HCT116 (cell line): ENCODE measurements around the gene DVL2. TPM values are rescaled to one million over a fixed set of nuclear protein-coding genes. Genes with fewer than 3 reads are reported as not detected.
A peak's percentile ranks its signal among the peaks of the same experiment; 100 is the strongest.

Source experiments
- ATAC-seq: fragments of 200-7000 bp; cut with Tn5 transposase; 2 replicates; pipeline ENCODE4 v1.9.1; 2020; ENCODE audit warnings: mild to moderate bottlenecking, moderate library complexity
- BruUV-seq: library from RNA; stranded (reverse); fragments of 400-500 nt; replicated peaks from 2 replicates; lab custom pipeline; 2021; lab: Mats Ljungman, UMichigan
- CTCF ChIA-PET: fragments of 300-600 bp; sonication (Branson Sonifier 250); formaldehyde crosslinking; loops from one replicate; lab custom pipeline; 2021; ENCODE audit warnings: antibody characterized with exemption; lab: Charles Lee
- POLR2A ChIA-PET: fragments of 300-600, 350-600 bp; sonication (Branson Sonifier 250); formaldehyde crosslinking; loops from one replicate; lab custom pipeline; 2021; ENCODE audit warnings: antibody characterized with exemption; lab: Charles Lee
- RAD21 ChIA-PET, 2 experiments: fragments of 300-600 bp; sonication (Branson Sonifier 250); formaldehyde crosslinking; loops; one replicate each; lab custom pipeline; 2023; ENCODE audit warnings: low total read pairs in 2 of 2; ENCODE audit not compliant: uncharacterized antibody in 2 of 2, unreplicated experiment in 2 of 2, low non-redundant PET in 1 of 2; lab: Charles Lee
- DNase-seq: peaks from one replicate; pipeline ENCODE4 v3.0.0-alpha.2; 2010; ENCODE audit warnings: low read depth, low spot score
- H2AFZ ChIP-seq: fragments of 200-600 bp; shearing (Covaris generic), sonication (generic); 2 replicates; pipeline ENCODE4 v1.6.1; 2017; ENCODE audit warnings: low read depth, mixed run types, mixed read lengths, antibody characterized with exemption, low read length; ENCODE audit not compliant: poor library complexity, severe bottlenecking
- H3K27ac ChIP-seq: 2 replicates; pipeline ENCODE4 v1.5.1; 2012; ENCODE audit warnings: low read depth, low read length
- H3K27me3 ChIP-seq: fragments of 200-600 bp; sonication (generic); 2 replicates; pipeline ENCODE4 v1.6.1; 2016; ENCODE audit warnings: mixed run types, low read length, mixed read lengths; ENCODE audit not compliant: insufficient read depth
- H3K36me3 ChIP-seq, 2 experiments: fragments of 200-500 bp in 1 of 2; fragments of 200-600 bp in 1 of 2; sonication (Bioruptor generic) in 1 of 2; sonication (generic) in 1 of 2; 2 replicates each; pipeline versions ENCODE4 v1.5.1 to v1.6.1; 2014 to 2016; ENCODE audit warnings: low read length in 2 of 2, inconsistent platforms in 1 of 2, mixed read lengths in 1 of 2, mixed run types in 1 of 2; ENCODE audit not compliant: insufficient read depth in 2 of 2, control insufficient read depth in 1 of 2
- H3K4me1 ChIP-seq, 2 experiments: fragments of 200-600 bp in 1 of 2; sonication (generic) in 1 of 2; 2 replicates each; pipeline versions ENCODE4 v1.5.1 to v1.6.1; 2012 to 2017; ENCODE audit warnings: low read length in 2 of 2, inconsistent platforms in 1 of 2, mild to moderate bottlenecking in 1 of 2, mixed read lengths in 1 of 2, mixed run types in 1 of 2, moderate library complexity in 1 of 2; ENCODE audit not compliant: insufficient read depth in 2 of 2, control insufficient read depth in 1 of 2
- H3K4me2 ChIP-seq: fragments of 200-600 bp; sonication (generic); 2 replicates; pipeline ENCODE4 v1.6.1; 2017; ENCODE audit warnings: mixed run types, low read length, mixed read lengths
- H3K4me3 ChIP-seq, 2 experiments: fragments of 200-600 bp in 1 of 2; sonication (generic) in 1 of 2; replicated peaks in 1 of 2; 2 replicates each; pipeline ENCODE4 v1.5.1; 2011 to 2016; ENCODE audit warnings: low read length in 2 of 2, control low read depth in 1 of 2, low read depth in 1 of 2, mild to moderate bottlenecking in 1 of 2, mixed read lengths in 1 of 2, mixed run types in 1 of 2
- H3K79me2 ChIP-seq: fragments of 200-600 bp; sonication (generic); 2 replicates; pipeline ENCODE4 v1.6.1; 2017; ENCODE audit warnings: mild to moderate bottlenecking, mixed run types, low read length, moderate library complexity, mixed read lengths; ENCODE audit not compliant: insufficient read depth
- H3K9ac ChIP-seq: fragments of 200-600 bp; sonication (generic); 2 replicates; pipeline ENCODE4 v1.6.1; 2016; ENCODE audit warnings: low read length, mixed read lengths
- H3K9me2 ChIP-seq: fragments of 200-600 bp; sonication (generic), shearing (Covaris generic); 2 replicates; pipeline ENCODE4 v1.6.1; 2017; ENCODE audit warnings: mixed run types, mild to moderate bottlenecking, moderate library complexity; ENCODE audit not compliant: insufficient read depth
- H3K9me3 ChIP-seq, 2 experiments: fragments of 200-500 bp in 1 of 2; fragments of 200-600 bp in 1 of 2; sonication (Bioruptor generic) in 1 of 2; sonication (generic) in 1 of 2; 2 replicates each; pipeline ENCODE4 v1.6.1; 2014 to 2017; ENCODE audit warnings: low read length in 2 of 2, mixed read lengths in 2 of 2, inconsistent platforms in 1 of 2, low read depth in 1 of 2, mild to moderate bottlenecking in 1 of 2, mixed run types in 1 of 2, moderate library complexity in 1 of 2; ENCODE audit not compliant: control insufficient read depth in 1 of 2, insufficient read depth in 1 of 2
- H4K20me1 ChIP-seq: fragments of 200-600 bp; sonication (generic), shearing (Covaris generic); 2 replicates; pipeline ENCODE4 v1.6.1; 2017; ENCODE audit warnings: mixed run types, mild to moderate bottlenecking, moderate library complexity; ENCODE audit not compliant: insufficient read depth
- CEBPB ChIP-seq: IDR thresholded peaks from 2 replicates; pipeline ENCODE4 v1.6.1; 2012; ENCODE audit warnings: low read depth
- CTCF ChIP-seq, 3 experiments: fragments of 200-600 bp in 1 of 3; sonication (generic) in 1 of 3; IDR thresholded peaks in 2 of 3; conservative IDR thresholded peaks in 1 of 3; 2 replicates each; pipeline ENCODE4 v1.5.1; 2012 to 2017; ENCODE audit warnings: low read depth in 2 of 3, low read length in 2 of 3, antibody characterized with exemption in 1 of 3, borderline replicate concordance in 1 of 3, control low read depth in 1 of 3, mild to moderate bottlenecking in 1 of 3, mixed read lengths in 1 of 3, mixed run types in 1 of 3, moderate library complexity in 1 of 3; ENCODE audit not compliant: insufficient read depth in 1 of 3
- EGR1 ChIP-seq: IDR thresholded peaks from 2 replicates; pipeline ENCODE4 v1.6.1; 2012; ENCODE audit warnings: low read depth
- ELF1 ChIP-seq: IDR thresholded peaks from 2 replicates; pipeline ENCODE4 v1.6.1; 2012; ENCODE audit warnings: low read depth, borderline replicate concordance
- JUND ChIP-seq: IDR thresholded peaks from 2 replicates; pipeline ENCODE4 v1.6.1; 2012
- RAD21 ChIP-seq: IDR thresholded peaks from 2 replicates; pipeline ENCODE4 v1.6.1; 2012; ENCODE audit warnings: low read depth, mild to moderate bottlenecking
- SP1 ChIP-seq: IDR thresholded peaks from 2 replicates; pipeline ENCODE4 v1.6.1; 2012; ENCODE audit warnings: low read depth
- intact Hi-C: fragments of 100-400 bp; cut with micrococcal nuclease; formaldehyde crosslinking; loops from 2 replicates; pipeline ENCODE4 v1.10.0; 2022
- total RNA-seq: library from RNA; stranded (reverse); gene quantifications from one replicate; pipeline ENCODE4 v1.2.1, GENCODE V29; 2021; ENCODE audit not compliant: unreplicated experiment
- TF ChIP-seq, protein P1 (sequence below): IDR thresholded peaks from 2 replicates; pipeline ENCODE4 v1.6.1; 2012

DVL2 gene
- total RNA-seq, 1 experiment from 2014 or later: 69.7 TPM

GRCh38 chr17:7214300-7215135 lies 19.8 kb downstream of the DVL2 start:
- Histone ChIP-seq H3K27ac (peak overlapping the region; percentile 43), H3K9ac (peak overlapping the region; percentile 43), H3K9me3 (no peaks in the 10 kb centered on the region), H3K4me2 (peak overlapping the region; percentile 68), H2AFZ (no peak overlapping the region), H4K20me1 (no peaks in the 10 kb centered on the region), H3K36me3 (no peaks in the 10 kb centered on the region), H3K9me2 (no peaks in the 10 kb centered on the region), H3K4me1 (peaks cover 10 to 55% of the 10 kb centered on the region in 2 experiments; a peak in 3 of 4 replicates), H3K27me3 (no peaks in the 10 kb centered on the region), H3K4me3 (peak overlapping the region; percentile 25 to 50), H3K79me2 (no peaks in the 10 kb centered on the region)
- peak; percentile 83 for ATAC-seq
- DNase-seq: peak; percentile 96
- TF ChIP-seq EGR1 (peak; percentile 85), CTCF (IDR thresholded peaks at IDR 0.05 in 2 of 3, conservative IDR thresholded peaks at IDR 0.05 in 1 of 3; ENCODE audit: borderline replicate concordance in 1 of 3, insufficient read depth in 1 of 3, low read depth in 2 of 3, low read length in 2 of 3) (peak in 2 of 3 experiments; percentile 56 to 66; a peak in 4 of 6 replicates), SP1 (peak; percentile 68), CEBPB (no peak), JUND (no peak), RAD21 (peak; percentile 45), ELF1 (no peak)
- TF ChIP-seq, protein P1, sequence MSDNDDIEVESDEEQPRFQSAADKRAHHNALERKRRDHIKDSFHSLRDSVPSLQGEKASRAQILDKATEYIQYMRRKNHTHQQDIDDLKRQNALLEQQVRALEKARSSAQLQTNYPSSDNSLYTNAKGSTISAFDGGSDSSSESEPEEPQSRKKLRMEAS: no peak
- intact Hi-C loops: loop anchor here (1.0 kb wide), 1 partner anchor 168 kb away; no protein-coding TSS in a partner anchor
- no TSS peak for BruUV-seq
- RAD21 ChIA-PET: interaction anchor here (0.7 to 1.1 kb wide), 2 partner anchors 169 to 1755 kb away, joined by 3 read pairs; no protein-coding TSS in a partner anchor
- CTCF ChIA-PET: interaction anchor here (1.0 to 2.7 kb wide), 3 partner anchors 52 to 179 kb away, joined by 3 to 19 read pairs (median 3); partner anchors contain the start of gene SLC16A13
- POLR2A ChIA-PET: interaction anchor here (0.5 to 1.3 kb wide), 4 partner anchors 23 to 169 kb away, joined by 3 to 4 read pairs (median 4); partner anchors contain the start of gene GABARAP
